A673 (cell line): ENCODE measurements around the gene FBXL13. TPM values are rescaled to one million over a fixed set of nuclear protein-coding genes. Genes with fewer than 3 reads are reported as not detected.

Experiments used
- BruUV-seq: library from RNA; stranded (reverse); fragments of 400-500 nt; replicated peaks from 2 replicates; lab custom pipeline; 2021; lab: Mats Ljungman, UMichigan
- CTCF ChIA-PET: fragments of 300-600 bp; sonication (Branson Sonifier 250); formaldehyde crosslinking; loops from one replicate; lab custom pipeline; 2022; ENCODE audit warnings: antibody characterized with exemption; lab: Charles Lee
- POLR2A ChIA-PET: fragments of 300-600 bp; sonication (Branson Sonifier 250); formaldehyde crosslinking; loops from one replicate; lab custom pipeline; 2022; ENCODE audit warnings: antibody characterized with exemption; ENCODE audit not compliant: low non-redundant PET; lab: Charles Lee
- DNase-seq: peaks from one replicate; pipeline ENCODE4 v3.0.0-alpha.2; 2015; ENCODE audit warnings: low spot score
- H3K27ac ChIP-seq: fragments of 200-600 bp; sonication (generic); 2 replicates; pipeline ENCODE4 v1.5.1; 2016; ENCODE audit warnings: mixed run types, low read depth, mild to moderate bottlenecking, mixed read lengths, antibody characterized with exemption, low read length; ENCODE audit not compliant: poor library complexity, severe bottlenecking
- H3K27me3 ChIP-seq: fragments of 200-600 bp; sonication (generic); replicated peaks from 2 replicates; pipeline ENCODE4 v1.6.1; 2017; ENCODE audit warnings: mixed run types, low read depth, mild to moderate bottlenecking, mixed read lengths, antibody characterized with exemption, low read length; ENCODE audit not compliant: insufficient read depth, poor library complexity
- H3K36me3 ChIP-seq: fragments of 200-600 bp; sonication (generic); 2 replicates; pipeline ENCODE4 v1.6.1; 2016; ENCODE audit warnings: mixed run types, mild to moderate bottlenecking, mixed read lengths, antibody characterized with exemption, low read length; ENCODE audit not compliant: insufficient read depth, poor library complexity, severe bottlenecking
- H3K4me1 ChIP-seq: fragments of 200-600 bp; sonication (generic); 2 replicates; pipeline ENCODE4 v1.6.1; 2017; ENCODE audit warnings: mixed run types, mild to moderate bottlenecking, mixed read lengths, antibody characterized with exemption, low read length; ENCODE audit not compliant: insufficient read depth, poor library complexity, severe bottlenecking
- H3K4me3 ChIP-seq: fragments of 200-600 bp; sonication (generic); 2 replicates; pipeline ENCODE4 v1.5.1; 2016; ENCODE audit warnings: low read depth, mixed run types, mild to moderate bottlenecking, mixed read lengths, low read length; ENCODE audit not compliant: poor library complexity, severe bottlenecking
- H3K9me3 ChIP-seq: fragments of 200-600 bp; sonication (generic); 2 replicates; pipeline ENCODE4 v1.6.1; 2016; ENCODE audit warnings: mixed run types, low read depth, mild to moderate bottlenecking, mixed read lengths, antibody characterized with exemption, low read length; ENCODE audit not compliant: poor library complexity, severe bottlenecking
- CTCF ChIP-seq: fragments of 300-800, 200-600 bp; sonication (generic); conservative IDR thresholded peaks from 2 replicates; pipeline ENCODE4 v1.5.1; 2017; ENCODE audit warnings: low read depth, mild to moderate bottlenecking, antibody characterized with exemption, low read length, moderate library complexity, mixed read lengths
- EZH2 ChIP-seq: fragments of 200-600 bp; sonication (generic); IDR thresholded peaks from 2 replicates; pipeline ENCODE4 v1.6.1; 2017; ENCODE audit warnings: borderline replicate concordance, low read depth, mild to moderate bottlenecking, mixed read lengths, antibody characterized with exemption, low read length; ENCODE audit not compliant: poor library complexity, severe bottlenecking
- intact Hi-C: fragments of 100-400 bp; cut with micrococcal nuclease; formaldehyde crosslinking; loops from one replicate; pipeline ENCODE4 v1.10.0; 2022; ENCODE audit not compliant: unreplicated experiment
- total RNA-seq: library from RNA; stranded (reverse); gene quantifications from 2 replicates; pipeline ENCODE4 v1.2.3, GENCODE V29; 2021

Gene FBXL13
- total RNA-seq, 1 experiment from 2014 or later: 0.37 TPM

- Histone ChIP-seq H3K36me3 (no peaks in the 10 kb centered on the region), H3K4me3 (no peak overlapping the region), H3K4me1 (peaks cover 14% of the 10 kb centered on the region), H3K27ac (no peak overlapping the region), H3K27me3 (no peaks in the 10 kb centered on the region), H3K9me3 (no peaks in the 10 kb centered on the region)
- BruUV-seq: no TSS peak
- DNase-seq: no peak
- intact Hi-C loops: no loop called here
- POLR2A ChIA-PET: no interaction called here
- TF ChIP-seq CTCF: no peak
- no peak for TF ChIP-seq EZH2
- CTCF ChIA-PET: no interaction called here
Observed at GRCh38 chr7:102896585-102896984, 178.0 kb downstream of the FBXL13 start.

- Histone ChIP-seq H3K27ac (no peak overlapping the region), H3K27me3 (no peaks in the 10 kb centered on the region), H3K36me3 (no peaks in the 10 kb centered on the region), H3K9me3 (no peaks in the 10 kb centered on the region), H3K4me3 (no peak overlapping the region), H3K4me1 (peaks cover 18% of the 10 kb centered on the region)
- ChIA-PET CTCF (no interaction called here), POLR2A (no interaction called here)
- no TSS peak for BruUV-seq
- no peak for TF ChIP-seq EZH2
- TF ChIP-seq CTCF: no peak
- DNase-seq: no peak
- intact Hi-C loops: no loop called here
Observed at GRCh38 chr7:102895602-102896001, 179.0 kb downstream of the FBXL13 start.

- H3K36me3 ChIP-seq: no peaks in the 10 kb centered on the region
- H3K4me1 ChIP-seq: peaks cover 18% of the 10 kb centered on the region
- H3K27ac ChIP-seq: no peak overlapping the region
- TF ChIP-seq EZH2 (no peak), CTCF (no peak)
- H3K4me3 ChIP-seq: no peak overlapping the region
- ChIA-PET CTCF (interaction anchor here (0.5 to 0.6 kb wide), 2 partner anchors 94 to 169 kb away, joined by 3 to 9 read pairs; no protein-coding TSS in a partner anchor), POLR2A (no interaction called here)
- no peaks in the 10 kb centered on the region for H3K9me3 ChIP-seq
- DNase-seq: no peak
- H3K27me3 ChIP-seq: no peaks in the 10 kb centered on the region
- no TSS peak for BruUV-seq
- intact Hi-C loops: no loop called here
Observed at GRCh38 chr7:102892631-102893278, 181.8 kb downstream of the FBXL13 start.
